ENCODE measurements around the gene LGR6.

Gene LGR6

GRCh38 chr1:202181586-202181985 lies 12.0 kb upstream of the LGR6 start:
- Histone ChIP-seq H3K79me2 (ENCODE audit: insufficient read depth, low read length) (no peaks in the 10 kb centered on the region), H3K9ac (ENCODE audit: low read length) (no peak overlapping the region), H3K9me3 (ENCODE audit: low read length) (no peaks in the 10 kb centered on the region), H3K9me2 (ENCODE audit: low read depth, low read length) (no peaks in the 10 kb centered on the region), H2AFZ (ENCODE audit: low read length) (no peak overlapping the region), H3K27me3 (ENCODE audit: insufficient read depth, low read length) (no peaks in the 10 kb centered on the region), H3F3A (ENCODE audit: insufficient read depth, low read length) (no peaks in the 10 kb centered on the region), H3K4me2 (ENCODE audit: low read length) (no peak overlapping the region), H3K36me3 (ENCODE audit: insufficient read depth, low read length) (no peaks in the 10 kb centered on the region), H3K4me3 (ENCODE audit: low read depth, low read length, poor library complexity, severe bottlenecking) (no peak overlapping the region), H3K4me1 (ENCODE audit: insufficient read depth, low read length, severe bottlenecking) (peaks cover 12% of the 10 kb centered on the region), H3K27ac (ENCODE audit: low read depth, low read length, poor library complexity, severe bottlenecking) (no peak overlapping the region), H4K20me1 (ENCODE audit: insufficient read depth, low read length) (no peaks in the 10 kb centered on the region)
- TF ChIP-seq CTCF (IDR thresholded peaks at IDR 0.05; ENCODE audit: low read length) (no peak), EZH2 (IDR thresholded peaks at IDR 0.05; ENCODE audit: borderline replicate concordance, low read length) (no peak)

DNA sequence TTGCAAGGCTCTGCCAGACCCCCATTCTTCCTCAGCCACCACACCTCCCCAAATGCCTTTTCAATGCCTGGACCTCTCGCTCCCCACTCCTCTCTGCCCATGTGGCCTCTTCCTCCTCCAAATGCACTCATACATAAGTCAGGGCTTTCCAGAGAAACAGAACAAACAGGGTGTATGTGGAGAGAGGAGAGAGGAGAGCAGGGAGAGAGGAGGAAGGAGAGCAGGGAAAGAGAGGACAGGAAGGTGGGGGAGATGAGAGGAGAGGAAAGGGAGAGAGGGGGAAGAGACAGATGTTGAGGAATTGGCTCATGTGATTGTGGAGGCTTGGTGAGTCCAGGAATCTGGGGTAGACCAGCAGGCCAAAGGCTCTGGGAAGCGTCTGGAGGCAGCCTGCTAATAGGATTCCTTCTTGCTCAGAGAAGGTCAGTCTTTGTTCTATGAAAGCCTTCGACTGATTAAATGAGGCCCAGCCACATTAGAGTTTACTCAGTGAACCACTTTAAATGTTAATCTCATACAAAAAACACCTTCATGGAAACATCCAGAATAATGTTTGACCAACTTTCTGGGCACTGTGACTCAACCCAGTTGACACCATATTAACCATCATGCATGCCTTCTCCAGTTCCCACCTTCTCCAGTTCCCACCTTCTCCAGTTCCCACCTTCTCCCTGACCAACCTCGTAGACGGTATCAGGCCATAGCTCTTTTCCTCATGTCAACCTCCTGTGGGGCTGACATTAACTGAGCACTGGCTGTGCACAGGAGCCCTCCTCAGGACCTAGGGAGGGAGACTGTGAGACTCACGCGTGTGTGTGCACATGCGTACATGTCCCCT lies 11.3 kb upstream of the LGR6 start:
- H2AFZ ChIP-seq (ENCODE audit: low read length) = no peak overlapping the region
- no peak overlapping the region for H3K27ac ChIP-seq (ENCODE audit: low read depth, low read length, poor library complexity, severe bottlenecking)
- no peak overlapping the region for H3K4me3 ChIP-seq (ENCODE audit: low read depth, low read length, poor library complexity, severe bottlenecking)
- peaks cover 12% of the 10 kb centered on the region for H3K4me1 ChIP-seq (ENCODE audit: insufficient read depth, low read length, severe bottlenecking)
- H3K79me2 ChIP-seq (ENCODE audit: insufficient read depth, low read length) = no peaks in the 10 kb centered on the region
- H3K9me3 ChIP-seq (ENCODE audit: low read length) = no peaks in the 10 kb centered on the region
- no peak overlapping the region for H3K4me2 ChIP-seq (ENCODE audit: low read length)
- no peaks in the 10 kb centered on the region for H4K20me1 ChIP-seq (ENCODE audit: insufficient read depth, low read length)
- TF ChIP-seq CTCF (IDR thresholded peaks at IDR 0.05; ENCODE audit: low read length) = no peak
- no peak for TF ChIP-seq EZH2 (IDR thresholded peaks at IDR 0.05; ENCODE audit: borderline replicate concordance, low read length)
- no peak overlapping the region for H3K9ac ChIP-seq (ENCODE audit: low read length)
- H3F3A ChIP-seq (ENCODE audit: insufficient read depth, low read length) = no peaks in the 10 kb centered on the region
- no peaks in the 10 kb centered on the region for H3K9me2 ChIP-seq (ENCODE audit: low read depth, low read length)
- no peaks in the 10 kb centered on the region for H3K27me3 ChIP-seq (ENCODE audit: insufficient read depth, low read length)
- no peaks in the 10 kb centered on the region for H3K36me3 ChIP-seq (ENCODE audit: insufficient read depth, low read length)

- H3K9ac ChIP-seq (ENCODE audit: low read length) = no peak overlapping the region
- no peaks in the 10 kb centered on the region for H3K36me3 ChIP-seq (ENCODE audit: insufficient read depth, low read length)
- H2AFZ ChIP-seq (ENCODE audit: low read length) = no peak overlapping the region
Observed at GRCh38 chr1:202184750-202185460, 8.7 kb upstream of the LGR6 start.

More at GRCh38 chr1:202184750-202185460, 8.7 kb upstream of the LGR6 start:
- Histone ChIP-seq H3K79me2 (ENCODE audit: insufficient read depth, low read length) (no peaks in the 10 kb centered on the region), H3K27ac (ENCODE audit: low read depth, low read length, poor library complexity, severe bottlenecking) (no peak overlapping the region), H4K20me1 (ENCODE audit: insufficient read depth, low read length) (no peaks in the 10 kb centered on the region), H3K4me3 (ENCODE audit: low read depth, low read length, poor library complexity, severe bottlenecking) (no peak overlapping the region), H3K4me2 (ENCODE audit: low read length) (no peak overlapping the region), H3F3A (ENCODE audit: insufficient read depth, low read length) (no peaks in the 10 kb centered on the region), H3K9me2 (ENCODE audit: low read depth, low read length) (no peaks in the 10 kb centered on the region), H3K27me3 (ENCODE audit: insufficient read depth, low read length) (no peaks in the 10 kb centered on the region), H3K9me3 (ENCODE audit: low read length) (no peaks in the 10 kb centered on the region), H3K4me1 (ENCODE audit: insufficient read depth, low read length, severe bottlenecking) (peaks cover 7% of the 10 kb centered on the region)
- TF ChIP-seq CTCF (IDR thresholded peaks at IDR 0.05; ENCODE audit: low read length) (peak; percentile 85), EZH2 (IDR thresholded peaks at IDR 0.05; ENCODE audit: borderline replicate concordance, low read length) (no peak)

All from OCI-LY1 (cell line).